ENCODE results near the gene PARD3. TPM values are rescaled to one million over a fixed set of nuclear protein-coding genes. Genes with fewer than 3 reads are reported as not detected.

The PARD3 gene
- total RNA-seq, 1 donor from 2014 or later, result 22.9 TPM

- TF ChIP-seq, protein P1, sequence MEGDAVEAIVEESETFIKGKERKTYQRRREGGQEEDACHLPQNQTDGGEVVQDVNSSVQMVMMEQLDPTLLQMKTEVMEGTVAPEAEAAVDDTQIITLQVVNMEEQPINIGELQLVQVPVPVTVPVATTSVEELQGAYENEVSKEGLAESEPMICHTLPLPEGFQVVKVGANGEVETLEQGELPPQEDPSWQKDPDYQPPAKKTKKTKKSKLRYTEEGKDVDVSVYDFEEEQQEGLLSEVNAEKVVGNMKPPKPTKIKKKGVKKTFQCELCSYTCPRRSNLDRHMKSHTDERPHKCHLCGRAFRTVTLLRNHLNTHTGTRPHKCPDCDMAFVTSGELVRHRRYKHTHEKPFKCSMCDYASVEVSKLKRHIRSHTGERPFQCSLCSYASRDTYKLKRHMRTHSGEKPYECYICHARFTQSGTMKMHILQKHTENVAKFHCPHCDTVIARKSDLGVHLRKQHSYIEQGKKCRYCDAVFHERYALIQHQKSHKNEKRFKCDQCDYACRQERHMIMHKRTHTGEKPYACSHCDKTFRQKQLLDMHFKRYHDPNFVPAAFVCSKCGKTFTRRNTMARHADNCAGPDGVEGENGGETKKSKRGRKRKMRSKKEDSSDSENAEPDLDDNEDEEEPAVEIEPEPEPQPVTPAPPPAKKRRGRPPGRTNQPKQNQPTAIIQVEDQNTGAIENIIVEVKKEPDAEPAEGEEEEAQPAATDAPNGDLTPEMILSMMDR (IDR thresholded peaks at IDR 0.05; ENCODE audit: partially characterized antibody, unreplicated experiment), result no peak
- Mint-ChIP-seq H3K4me3 (ENCODE audit: unreplicated experiment) (no peak overlapping the region), H3K4me1 (ENCODE audit: low read depth, unreplicated experiment) (peaks cover 20% of the 10 kb centered on the region), H3K27ac (ENCODE audit: unreplicated experiment) (no peak overlapping the region), H3K27me3 (ENCODE audit: unreplicated experiment) (peaks cover 6% of the 10 kb centered on the region), H3K9me3 (ENCODE audit: unreplicated experiment) (no peaks in the 10 kb centered on the region), H3K36me3 (ENCODE audit: unreplicated experiment) (no peaks in the 10 kb centered on the region)
- no peak for DNase-seq
These were observed 190.6 kb downstream of the PARD3 start for GRCh38 chr10:34624323-34625153.

DNA sequence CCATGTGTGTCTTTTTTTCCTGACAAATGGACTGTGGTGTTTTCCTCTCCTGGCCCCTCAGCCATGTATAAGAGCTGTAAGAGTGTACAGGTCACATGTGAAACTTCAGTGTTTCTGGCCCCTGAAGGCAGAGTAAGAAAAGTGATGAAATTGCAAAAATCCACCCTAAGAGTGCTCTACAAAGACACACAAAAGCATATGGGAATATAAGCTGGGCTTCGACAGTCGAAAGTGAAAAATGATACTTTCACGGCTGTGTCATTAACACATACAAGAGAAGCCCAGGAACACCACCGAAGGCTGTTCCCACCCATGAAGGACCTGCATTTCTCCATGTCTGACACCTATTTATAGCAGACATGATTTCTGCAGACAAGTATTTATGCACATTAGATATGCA lies 192.2 kb downstream of the PARD3 start:
- Mint-ChIP-seq H3K4me1 (ENCODE audit: low read depth, unreplicated experiment) (peaks cover 7% of the 10 kb centered on the region), H3K36me3 (ENCODE audit: unreplicated experiment) (no peaks in the 10 kb centered on the region), H3K27me3 (ENCODE audit: unreplicated experiment) (peaks cover 6% of the 10 kb centered on the region), H3K27ac (ENCODE audit: unreplicated experiment) (peak overlapping the region; percentile 15), H3K9me3 (ENCODE audit: unreplicated experiment) (no peaks in the 10 kb centered on the region), H3K4me3 (ENCODE audit: unreplicated experiment) (no peak overlapping the region)
- TF ChIP-seq, protein P1 (IDR thresholded peaks at IDR 0.05; ENCODE audit: partially characterized antibody, unreplicated experiment), result no peak
- no peak for DNase-seq

DNA sequence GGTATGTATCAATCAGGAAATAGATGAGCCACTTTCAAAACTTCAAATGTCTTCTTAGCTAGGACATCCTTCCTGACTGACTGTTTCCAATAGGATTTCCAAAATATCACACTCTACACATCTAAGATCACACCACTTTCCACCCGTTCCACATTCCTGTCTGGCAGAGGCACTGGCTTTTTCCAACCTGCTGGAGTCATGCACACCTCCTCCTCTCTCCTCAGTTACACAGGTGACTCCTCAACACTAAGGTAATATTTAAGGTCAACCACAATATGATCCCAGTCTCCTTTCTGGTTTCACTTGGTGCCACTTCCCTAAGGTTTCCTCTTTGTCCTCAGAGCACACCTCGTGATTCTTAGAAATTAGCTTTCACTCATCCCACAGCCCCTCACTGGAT lies 196.5 kb downstream of the PARD3 start:
- Mint-ChIP-seq H3K9me3 (ENCODE audit: unreplicated experiment) (no peaks in the 10 kb centered on the region), H3K36me3 (ENCODE audit: unreplicated experiment) (no peaks in the 10 kb centered on the region), H3K4me1 (ENCODE audit: low read depth, unreplicated experiment) (peaks cover 5% of the 10 kb centered on the region), H3K27ac (ENCODE audit: unreplicated experiment) (no peak overlapping the region), H3K4me3 (ENCODE audit: unreplicated experiment) (no peak overlapping the region), H3K27me3 (ENCODE audit: unreplicated experiment) (peaks cover 5% of the 10 kb centered on the region)
- TF ChIP-seq, protein P1 (IDR thresholded peaks at IDR 0.05; ENCODE audit: partially characterized antibody, unreplicated experiment), result no peak
- no peak for DNase-seq

DNA sequence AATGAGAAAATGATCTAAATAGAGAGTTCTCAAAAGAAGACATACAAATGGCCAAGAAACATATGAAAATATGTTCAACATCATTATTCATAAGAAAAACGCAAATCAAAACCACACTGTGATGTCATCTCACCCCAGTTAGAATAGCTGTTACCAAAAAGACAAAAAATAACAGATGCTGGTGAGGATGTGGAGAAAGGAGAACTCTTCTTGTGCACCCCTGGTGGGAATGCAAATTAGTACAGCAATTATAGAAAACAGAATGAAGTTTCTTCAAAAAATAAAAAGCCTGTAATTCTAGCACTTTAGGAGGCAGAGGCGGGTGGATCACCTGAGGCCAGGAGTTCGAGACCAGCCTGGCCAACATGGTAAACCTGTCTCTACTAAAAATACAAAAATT lies 199.3 kb downstream of the PARD3 start:
- H3K27me3 Mint-ChIP-seq (ENCODE audit: unreplicated experiment), result peaks cover 5% of the 10 kb centered on the region
- H3K4me1 Mint-ChIP-seq (ENCODE audit: low read depth, unreplicated experiment), result no peaks in the 10 kb centered on the region
- no peak for DNase-seq
- H3K4me3 Mint-ChIP-seq (ENCODE audit: unreplicated experiment), result no peak overlapping the region
- no peaks in the 10 kb centered on the region for H3K36me3 Mint-ChIP-seq (ENCODE audit: unreplicated experiment)
- no peak overlapping the region for H3K27ac Mint-ChIP-seq (ENCODE audit: unreplicated experiment)
- TF ChIP-seq, protein P1 (IDR thresholded peaks at IDR 0.05; ENCODE audit: partially characterized antibody, unreplicated experiment), result no peak
- no peaks in the 10 kb centered on the region for H3K9me3 Mint-ChIP-seq (ENCODE audit: unreplicated experiment)

GRCh38 chr10:34613491-34613890 lies 201.6 kb downstream of the PARD3 start:
- Mint-ChIP-seq H3K27ac (ENCODE audit: unreplicated experiment) (no peak overlapping the region), H3K27me3 (ENCODE audit: unreplicated experiment) (no peaks in the 10 kb centered on the region), H3K9me3 (ENCODE audit: unreplicated experiment) (no peaks in the 10 kb centered on the region), H3K4me3 (ENCODE audit: unreplicated experiment) (no peak overlapping the region), H3K36me3 (ENCODE audit: unreplicated experiment) (no peaks in the 10 kb centered on the region), H3K4me1 (ENCODE audit: low read depth, unreplicated experiment) (no peaks in the 10 kb centered on the region)
- TF ChIP-seq, protein P1 (IDR thresholded peaks at IDR 0.05; ENCODE audit: partially characterized antibody, unreplicated experiment), result no peak
- no peak for DNase-seq
